ENCODE measurements around the gene LGALS14.

LGALS14 gene

GRCh38 chr19:39745643-39746042 lies 41.4 kb downstream of the LGALS14 start:
- no peak for DNase-seq (ENCODE audit: low read depth in 1 of 2, low spot score in 1 of 2)

GRCh38 chr19:39746836-39747529 lies 42.7 kb downstream of the LGALS14 start:
- DNase-seq (ENCODE audit: low read depth in 1 of 2, low spot score in 1 of 2): no peak

DNA sequence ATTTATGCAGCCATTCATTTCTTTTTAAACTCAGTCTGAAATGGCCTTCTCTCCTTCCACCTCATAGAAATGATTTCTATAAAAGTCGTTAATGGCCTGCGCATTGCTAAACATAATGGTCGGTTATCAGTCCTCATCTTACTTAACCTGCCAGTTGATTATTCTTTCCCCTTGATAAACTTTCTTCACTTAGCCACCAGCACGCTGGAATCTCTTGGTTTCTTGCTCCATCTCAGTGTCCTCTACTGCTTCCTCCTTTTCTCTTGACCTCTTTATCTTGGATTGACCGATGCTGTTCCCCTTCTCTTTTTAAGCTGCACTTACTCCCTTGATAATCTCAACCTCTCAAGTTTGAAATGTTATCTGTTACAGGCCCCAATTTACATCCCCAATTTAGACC lies 45.7 kb downstream of the LGALS14 start:
- DNase-seq (ENCODE audit: low read depth in 1 of 2, low spot score in 1 of 2): no peak

DNA sequence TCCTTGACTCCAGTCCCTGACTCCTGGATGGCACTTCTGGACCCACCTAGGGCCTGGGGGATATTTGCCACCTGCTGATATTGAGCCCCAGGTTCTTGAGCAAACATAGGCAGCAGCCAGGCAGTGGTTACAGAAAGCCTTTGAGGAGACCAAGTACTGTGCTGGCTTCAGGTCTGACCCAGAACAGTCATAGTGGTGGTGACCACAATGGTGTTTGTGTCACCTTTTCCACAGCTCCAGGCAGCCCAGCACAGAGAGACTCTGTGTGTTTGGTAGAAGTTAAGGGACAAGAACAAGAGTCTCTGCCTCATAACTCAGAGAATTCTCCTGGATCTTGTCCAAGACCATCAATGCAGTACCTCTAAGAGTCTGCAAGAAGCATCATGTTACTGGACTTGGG lies 48.1 kb downstream of the LGALS14 start:
- no peak for DNase-seq (ENCODE audit: low read depth in 1 of 2, low spot score in 1 of 2)

DNA sequence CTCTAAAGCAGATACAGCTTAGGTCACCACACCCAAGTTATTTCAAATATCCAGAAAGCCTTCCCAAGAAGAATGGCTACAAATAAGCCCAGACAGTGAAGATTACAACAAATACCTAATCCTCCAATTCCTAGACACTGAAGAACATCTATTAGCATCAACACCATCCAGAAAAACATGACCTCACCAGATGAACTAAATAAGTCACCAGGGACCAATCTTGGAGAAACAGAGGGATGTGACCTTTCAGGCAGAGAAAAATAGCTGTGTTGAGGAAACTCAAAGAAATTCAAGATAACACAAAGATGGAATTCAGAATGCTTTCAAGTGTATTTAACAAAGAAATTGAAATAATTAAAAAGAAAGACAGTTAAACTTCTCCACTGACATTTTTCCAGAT lies 48.5 kb downstream of the LGALS14 start:
- DNase-seq (ENCODE audit: low read depth in 1 of 2, low spot score in 1 of 2): no peak

- DNase-seq (ENCODE audit: low read depth in 1 of 2, low spot score in 1 of 2): no peak
Observed at GRCh38 chr19:39754544-39754943, 50.3 kb downstream of the LGALS14 start.

GRCh38 chr19:39754971-39755370 lies 50.7 kb downstream of the LGALS14 start:
- no peak for DNase-seq (ENCODE audit: low read depth in 1 of 2, low spot score in 1 of 2)

Data from activated T-helper 1 cell treated with anti-CD3 and anti-CD28 coated beads, Interleukin-2, amount 50 U/mL, for 16 hours (primary cell).